HEK293T (cell line): ENCODE results near the gene ABLIM2.
A peak's percentile ranks its signal among the peaks of the same experiment; 100 is the strongest.

ENCODE experiments used
- CTCF ChIA-PET: fragments of 350-600 bp; formaldehyde crosslinking; extraction: SDS; loops from one replicate; lab custom pipeline; 2021; ENCODE audit warnings: antibody characterized with exemption, inconsistent platforms; lab: Yijun Ruan, JAX
- POLR2A ChIA-PET: fragments of 350-600 bp; formaldehyde crosslinking; extraction: SDS; loops from one replicate; lab custom pipeline; 2020; ENCODE audit warnings: antibody characterized with exemption, inconsistent platforms; lab: Yijun Ruan, JAX
- DNase-seq: peaks from one replicate; pipeline ENCODE4 v3.0.0; 2012; ENCODE audit warnings: mixed read lengths; ENCODE audit errors: extremely low spot score
- ARNT ChIP-seq: fragments of 450-650 bp; IDR thresholded peaks from 2 replicates; pipeline ENCODE4 v1.6.1; 2017; ENCODE audit warnings: mild to moderate bottlenecking
- BHLHE40 ChIP-seq: fragments of 450-650 bp; IDR thresholded peaks from 2 replicates; pipeline ENCODE4 v1.6.1; 2016; ENCODE audit warnings: mild to moderate bottlenecking, moderate library complexity, borderline replicate concordance
- CTBP1 ChIP-seq: fragments of 450-650 bp; IDR thresholded peaks from 2 replicates; pipeline ENCODE4 v1.6.1; 2016; ENCODE audit warnings: borderline replicate concordance
- ELF4 ChIP-seq: fragments of 450-650 bp; IDR thresholded peaks from 2 replicates; pipeline ENCODE4 v1.6.1; 2017; ENCODE audit warnings: antibody characterized with exemption
- FOXA1 ChIP-seq: fragments of 450-650 bp; IDR thresholded peaks from 2 replicates; pipeline ENCODE4 v1.6.1; 2016; ENCODE audit warnings: mild to moderate bottlenecking
- FOXK2 ChIP-seq: fragments of 450-650 bp; IDR thresholded peaks from 2 replicates; pipeline ENCODE4 v1.6.1; 2016; ENCODE audit warnings: mild to moderate bottlenecking
- FOXM1 ChIP-seq: fragments of 450-650 bp; IDR thresholded peaks from 2 replicates; pipeline ENCODE4 v1.6.1; 2017; ENCODE audit warnings: mild to moderate bottlenecking, borderline replicate concordance
- HDGF ChIP-seq: fragments of 450-650 bp; IDR thresholded peaks from 2 replicates; pipeline ENCODE4 v1.6.1; 2017; ENCODE audit warnings: antibody characterized with exemption, borderline replicate concordance
- L3MBTL2 ChIP-seq: fragments of 450-650 bp; conservative IDR thresholded peaks from 2 replicates; pipeline ENCODE4 v1.6.1; 2016; ENCODE audit warnings: mild to moderate bottlenecking
- LEF1 ChIP-seq: fragments of 450-650 bp; IDR thresholded peaks from 2 replicates; pipeline ENCODE4 v1.6.1; 2017; ENCODE audit warnings: mild to moderate bottlenecking, borderline replicate concordance
- NFRKB ChIP-seq: fragments of 450-650 bp; IDR thresholded peaks from 2 replicates; pipeline ENCODE4 v1.6.1; 2016; ENCODE audit warnings: mild to moderate bottlenecking, moderate library complexity
- SP1 ChIP-seq: fragments of 450-650 bp; IDR thresholded peaks from 2 replicates; pipeline ENCODE4 v1.6.1; 2017
- SUZ12 ChIP-seq: fragments of 450-650 bp; IDR thresholded peaks from 2 replicates; pipeline ENCODE4 v1.6.1; 2016; ENCODE audit warnings: mild to moderate bottlenecking
- TARDBP ChIP-seq: fragments of 450-650 bp; IDR thresholded peaks from 2 replicates; pipeline ENCODE4 v1.6.1; 2016
- ZNF384 ChIP-seq: fragments of 450-650 bp; IDR thresholded peaks from 2 replicates; pipeline ENCODE4 v1.6.1; 2016
- TF ChIP-seq, protein P1 (sequence below): fragments of 450-650 bp; IDR thresholded peaks from 2 replicates; pipeline ENCODE4 v1.6.1; 2016

The ABLIM2 gene

DNA sequence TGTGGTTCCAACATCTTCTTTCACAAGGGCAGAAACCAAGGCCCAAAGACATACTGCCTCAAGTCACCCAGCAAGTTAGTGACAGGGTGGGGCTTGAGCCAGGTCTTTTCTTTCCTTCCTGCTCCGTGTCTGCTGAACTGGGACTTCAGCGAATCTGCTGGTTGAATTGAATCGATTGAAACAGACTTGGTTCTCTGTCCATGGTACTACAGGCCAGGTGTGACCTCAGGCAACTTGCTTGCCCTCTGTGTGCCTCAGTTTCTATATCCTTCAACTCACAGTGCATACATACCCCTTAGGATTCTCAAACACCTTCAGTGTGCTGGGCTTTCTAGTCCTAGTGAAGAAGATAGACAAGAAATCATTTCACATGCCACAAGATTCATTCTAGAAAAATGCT is 2.0 kb upstream of the ABLIM2 start:
- CTCF ChIA-PET: no interaction called here

DNA sequence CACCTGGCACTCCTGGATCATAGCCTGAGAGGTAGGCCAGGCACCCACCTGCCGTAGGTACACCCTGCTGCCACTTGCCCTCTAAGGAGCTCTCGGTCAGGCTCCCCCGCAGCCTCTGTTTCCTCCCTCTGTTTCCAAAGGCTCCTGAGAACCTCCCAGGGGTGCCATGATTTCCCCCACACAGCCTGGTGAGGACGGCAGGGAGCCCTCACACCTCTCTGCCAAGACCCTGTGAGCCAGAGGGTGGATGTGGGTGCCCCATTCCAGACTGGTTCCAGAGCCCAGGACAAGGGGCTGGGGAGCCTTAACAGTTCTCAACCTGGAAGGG is 1.6 kb upstream of the ABLIM2 start:
- CTCF ChIA-PET: no interaction called here
- POLR2A ChIA-PET: interaction anchor here (0.6 kb wide), 1 partner anchor 88 kb away, joined by 3 read pairs; no protein-coding TSS in a partner anchor

More for the DNA sequence above, 2.0 kb upstream of the ABLIM2 start:
- POLR2A ChIA-PET: no interaction called here
- DNase-seq: no peak
- TF ChIP-seq NFRKB: no peak
- TF ChIP-seq ZNF384: no peak
- no peak for TF ChIP-seq BHLHE40
- TF ChIP-seq FOXA1: no peak
- TF ChIP-seq SUZ12: no peak
- no peak for TF ChIP-seq ARNT
- TF ChIP-seq, protein P1, sequence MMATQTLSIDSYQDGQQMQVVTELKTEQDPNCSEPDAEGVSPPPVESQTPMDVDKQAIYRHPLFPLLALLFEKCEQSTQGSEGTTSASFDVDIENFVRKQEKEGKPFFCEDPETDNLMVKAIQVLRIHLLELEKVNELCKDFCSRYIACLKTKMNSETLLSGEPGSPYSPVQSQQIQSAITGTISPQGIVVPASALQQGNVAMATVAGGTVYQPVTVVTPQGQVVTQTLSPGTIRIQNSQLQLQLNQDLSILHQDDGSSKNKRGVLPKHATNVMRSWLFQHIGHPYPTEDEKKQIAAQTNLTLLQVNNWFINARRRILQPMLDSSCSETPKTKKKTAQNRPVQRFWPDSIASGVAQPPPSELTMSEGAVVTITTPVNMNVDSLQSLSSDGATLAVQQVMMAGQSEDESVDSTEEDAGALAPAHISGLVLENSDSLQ: no peak

DNA sequence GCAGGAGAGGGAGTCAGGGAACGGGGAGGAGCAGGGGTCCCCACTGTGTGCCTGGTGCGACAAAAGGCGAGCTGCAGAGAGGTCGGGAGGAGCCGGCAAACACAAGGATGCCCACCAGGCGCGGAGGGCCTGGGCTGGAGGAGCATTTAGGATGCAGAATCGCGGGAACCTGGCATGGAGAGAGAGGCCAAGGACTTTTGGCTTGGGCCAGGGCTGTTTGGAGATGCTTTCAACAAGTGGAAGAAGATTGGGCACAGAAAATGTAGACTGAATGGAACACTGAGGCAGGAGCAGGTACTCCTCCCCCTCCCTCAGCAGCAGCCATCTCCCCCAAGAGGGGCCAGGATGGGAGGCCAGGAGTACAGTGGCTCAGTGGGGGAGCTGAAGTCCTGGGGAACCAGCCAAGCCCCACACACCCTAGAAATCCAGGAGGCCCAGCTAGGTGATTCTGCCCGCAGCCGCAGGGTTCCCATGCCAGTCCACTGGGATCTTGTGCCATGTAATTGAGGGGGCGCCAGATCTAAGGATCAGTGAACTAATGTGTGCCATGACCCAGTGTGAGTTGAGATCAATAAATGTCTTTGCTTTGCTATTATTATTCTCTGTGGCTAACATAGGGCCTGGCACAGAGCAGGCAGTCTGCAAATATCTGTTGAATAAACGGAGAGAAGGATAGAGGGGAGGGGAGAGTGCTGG is 1.1 kb upstream of the ABLIM2 start:
- no peak for DNase-seq
- CTCF ChIA-PET: no interaction called here
- TF ChIP-seq FOXM1 (no peak), SP1 (no peak), ARNT (no peak), HDGF (no peak), TARDBP (no peak), ELF4 (no peak), SUZ12 (no peak), BHLHE40 (no peak), CTBP1 (no peak), L3MBTL2 (no peak), NFRKB (no peak), LEF1 (no peak), FOXK2 (no peak), ZNF384 (no peak)
- TF ChIP-seq, protein P1: no peak
- POLR2A ChIA-PET: interaction anchor here (0.6 to 1.8 kb wide), 4 partner anchors 9 to 144 kb away, joined by 3 to 6 read pairs (median 3); no protein-coding TSS in a partner anchor

More for the DNA sequence above, 1.6 kb upstream of the ABLIM2 start:
- DNase-seq: no peak
- no peak for TF ChIP-seq SUZ12
- no peak for TF ChIP-seq L3MBTL2
- no peak for TF ChIP-seq SP1
- TF ChIP-seq ELF4: no peak
- TF ChIP-seq FOXA1: no peak
- no peak for TF ChIP-seq ZNF384
- no peak for TF ChIP-seq BHLHE40
- no peak for TF ChIP-seq FOXM1

DNA sequence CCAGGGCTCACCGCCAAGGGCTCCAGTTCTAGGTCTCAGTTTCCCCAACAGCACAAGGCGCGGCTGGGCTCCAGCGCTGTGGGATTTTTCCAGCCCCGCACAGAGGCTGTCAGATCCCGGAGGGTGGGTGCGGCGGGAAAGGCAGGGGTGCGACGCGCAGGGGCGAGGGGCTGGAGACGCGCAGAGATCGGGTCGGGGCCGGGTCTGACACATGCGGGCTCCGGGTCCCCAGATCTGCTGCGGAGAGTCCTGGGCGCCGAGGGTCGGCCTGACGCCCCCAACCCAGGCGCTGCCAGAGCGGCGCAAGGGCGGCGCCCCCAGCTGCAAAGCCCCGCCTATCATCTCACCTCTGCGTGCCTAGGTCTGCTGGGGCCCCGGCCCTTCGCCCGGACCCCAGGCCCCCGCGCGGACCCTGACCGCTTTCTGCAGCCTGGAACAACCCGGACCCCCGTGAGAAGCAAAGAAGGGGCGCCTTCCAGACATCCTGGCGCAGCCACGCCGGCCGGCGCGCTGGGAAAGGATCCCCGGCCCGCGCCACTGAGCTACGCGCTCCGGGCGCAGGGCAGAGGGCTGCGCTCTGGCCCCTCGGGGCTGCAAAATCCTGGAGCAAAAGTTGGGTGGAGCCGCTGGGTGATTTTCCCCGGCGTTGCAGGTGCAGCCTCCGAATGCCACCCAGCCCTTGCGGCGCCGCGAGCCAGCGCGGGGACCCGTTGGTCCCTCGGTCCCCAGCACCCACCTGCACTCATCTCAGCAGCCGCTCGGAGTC is 486 bp downstream of the ABLIM2 start:
- CTCF ChIA-PET: no interaction called here
- DNase-seq: no peak
- TF ChIP-seq FOXM1: no peak
- TF ChIP-seq LEF1: peak; percentile 52; the same call in 1 of the 2 replicates
- POLR2A ChIA-PET: interaction anchor here (1.0 to 1.8 kb wide), 2 partner anchors 8 to 9 kb away, joined by 3 to 6 read pairs; no protein-coding TSS in a partner anchor

DNA sequence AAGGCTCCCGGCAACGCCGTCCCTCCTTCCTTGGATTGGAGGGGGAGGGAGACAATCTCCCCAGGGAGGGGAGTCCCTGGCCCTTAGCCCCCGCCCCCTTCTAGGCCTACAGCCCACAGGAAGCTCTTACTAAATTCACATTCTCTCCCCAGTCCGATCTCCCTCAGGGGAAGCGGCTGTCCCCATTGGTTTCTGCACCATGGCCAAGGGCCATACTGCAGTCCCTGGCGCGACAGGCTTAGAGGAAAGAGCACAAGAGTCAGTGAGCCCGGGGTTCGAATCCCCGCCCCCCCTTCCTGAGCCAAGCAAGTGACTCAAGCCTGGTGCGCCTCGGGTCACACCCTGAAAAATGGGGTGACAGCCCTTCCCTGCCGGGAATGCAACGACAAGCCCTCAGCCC is 1.1 kb downstream of the ABLIM2 start:
- no peak for DNase-seq
- no peak for TF ChIP-seq CTBP1
- no peak for TF ChIP-seq ELF4
- no peak for TF ChIP-seq LEF1
- no peak for TF ChIP-seq SP1
- no peak for TF ChIP-seq ARNT
- no peak for TF ChIP-seq FOXA1
- TF ChIP-seq TARDBP: no peak
- ChIA-PET POLR2A (no interaction called here), CTCF (no interaction called here)

DNA sequence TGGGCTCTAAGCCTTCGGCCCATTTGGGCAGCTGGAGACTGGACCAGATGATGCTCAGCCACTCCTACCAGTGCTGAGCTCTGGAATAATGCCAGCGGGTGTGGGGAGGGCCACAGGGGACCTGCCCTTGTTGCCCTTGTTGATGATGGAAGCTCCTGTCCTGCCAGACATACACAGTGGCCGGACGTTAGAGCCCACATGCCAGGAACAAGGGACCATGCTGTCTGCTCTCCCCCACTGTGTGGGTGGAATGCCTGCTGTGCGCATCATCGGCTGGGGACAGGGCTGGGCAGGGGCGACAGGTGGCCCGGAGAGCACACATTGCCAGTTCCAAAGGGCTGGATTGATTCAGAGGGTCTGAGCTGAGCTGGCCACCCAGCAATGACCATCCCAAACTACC is 2.0 kb downstream of the ABLIM2 start:
- no peak for DNase-seq
- POLR2A ChIA-PET: no interaction called here
- CTCF ChIA-PET: interaction anchor here (0.5 kb wide), 1 partner anchor 212 kb away, joined by 3 read pairs; no protein-coding TSS in a partner anchor
- TF ChIP-seq NFRKB (no peak), FOXM1 (no peak), ARNT (no peak), ZNF384 (no peak), SUZ12 (no peak), LEF1 (no peak), SP1 (no peak), BHLHE40 (no peak), ELF4 (no peak), TARDBP (no peak), FOXK2 (no peak), FOXA1 (no peak), CTBP1 (no peak), HDGF (no peak), L3MBTL2 (no peak)
- TF ChIP-seq, protein P1: no peak
